ENCODE data around the gene TTC6.
"Not testable (repeated sequence)": the region's sequence is repeated elsewhere in the genome, so short reads cannot be mapped to it uniquely, and the experiment has no call there.

TTC6 gene

GRCh38 chr14:37594971-37595808 is at the start of gene TTC6, which contains the start of gene FOXA1:
TTC6 (plus strand) TSS chr14:37595629; CDS start chr14:37622065, 26,436 bp downstream.
FOXA1 (minus strand) TSS chr14:37595249; CDS start chr14:37594972, 277 bp downstream.
- DNase-seq, result peak; percentile 67

DNA sequence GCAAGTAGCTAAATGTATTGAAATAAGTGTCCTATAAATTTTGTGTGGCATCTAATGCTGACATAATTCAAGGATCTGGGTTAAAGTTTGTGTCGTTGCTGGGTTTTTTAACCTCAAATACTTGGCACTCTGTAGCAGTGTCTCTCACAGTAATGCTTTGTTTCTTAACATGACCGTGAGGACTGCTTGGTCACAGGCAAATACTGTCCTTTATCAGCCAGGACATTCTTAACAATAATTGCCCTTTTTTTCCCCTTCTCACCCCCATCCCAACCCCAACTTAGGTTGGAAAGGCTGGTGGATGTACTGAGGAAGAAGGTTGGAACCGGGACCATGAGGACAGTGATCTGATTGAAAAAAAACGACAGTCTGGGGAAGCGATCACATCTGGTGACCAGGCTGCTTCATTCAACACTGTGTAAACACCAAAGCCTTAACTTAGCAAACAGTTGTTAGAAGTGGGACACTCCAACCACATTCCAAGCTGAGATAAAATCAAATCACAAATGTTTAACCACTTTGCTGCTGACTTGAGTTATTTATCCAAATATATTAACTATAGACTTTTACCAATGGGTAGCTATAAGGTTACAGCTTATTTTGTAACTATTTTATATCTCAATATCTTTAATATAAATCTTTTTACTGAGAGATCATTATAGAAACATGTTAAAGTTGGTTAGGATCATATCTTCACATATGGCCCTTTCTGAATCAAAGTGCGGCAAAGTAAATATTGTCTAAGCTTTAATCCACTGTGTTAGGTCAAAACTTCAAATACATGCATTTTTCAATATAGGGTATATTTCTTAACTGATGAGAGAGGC is 48.6 kb upstream of the TTC6 start:
- DNase-seq, result no peak

- DNase-seq, result no peak
These were observed 44.9 kb upstream of the TTC6 start for GRCh38 chr14:37550511-37550910.

- DNase-seq, result no peak
These were observed 44.3 kb upstream of the TTC6 start for GRCh38 chr14:37551119-37551518.

GRCh38 chr14:37553935-37554550 is 41.4 kb upstream of the TTC6 start:
- DNase-seq, result no peak

- not testable (repeated sequence) for DNase-seq
These were observed 39.8 kb upstream of the TTC6 start for GRCh38 chr14:37555596-37555995.

DNA sequence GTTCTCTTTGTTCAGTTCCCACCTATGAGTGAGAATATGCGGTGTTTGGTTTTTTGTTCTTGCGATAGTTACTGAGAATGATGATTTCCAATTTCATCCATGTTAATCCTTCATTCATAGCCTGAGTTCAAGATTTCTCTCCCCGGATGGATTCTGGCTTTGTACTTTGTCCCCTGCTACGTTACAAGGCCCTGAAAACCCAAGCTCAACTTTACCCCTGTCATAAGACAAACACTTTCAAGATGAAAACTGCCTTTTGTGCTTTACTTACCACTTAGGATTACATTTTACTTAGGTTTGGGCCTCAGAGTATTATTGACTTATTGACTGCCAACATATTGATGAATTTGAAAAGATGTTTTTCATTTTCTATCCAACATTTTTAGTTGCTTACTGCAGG is 36.7 kb upstream of the TTC6 start:
- DNase-seq, result no peak

DNA sequence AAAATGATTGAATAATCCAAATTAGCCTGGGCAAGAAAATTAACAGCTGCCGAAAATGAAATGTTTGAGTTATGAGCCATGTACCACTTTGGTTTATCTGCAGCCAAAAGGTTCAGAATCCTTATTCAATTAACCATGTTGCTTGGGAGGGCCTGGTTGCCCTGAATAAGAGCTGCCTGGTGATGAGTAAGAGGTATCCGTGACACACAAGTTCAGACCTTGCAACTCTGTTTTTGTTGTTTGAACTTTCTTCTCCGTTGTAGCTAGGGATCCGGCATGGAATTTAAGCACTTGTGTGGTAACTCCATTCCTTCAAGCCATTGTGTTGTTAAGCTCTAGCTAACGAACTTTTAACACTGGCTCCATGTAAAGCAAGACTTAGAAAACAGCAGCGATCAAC is 36.0 kb upstream of the TTC6 start:
- no peak for DNase-seq

DNA sequence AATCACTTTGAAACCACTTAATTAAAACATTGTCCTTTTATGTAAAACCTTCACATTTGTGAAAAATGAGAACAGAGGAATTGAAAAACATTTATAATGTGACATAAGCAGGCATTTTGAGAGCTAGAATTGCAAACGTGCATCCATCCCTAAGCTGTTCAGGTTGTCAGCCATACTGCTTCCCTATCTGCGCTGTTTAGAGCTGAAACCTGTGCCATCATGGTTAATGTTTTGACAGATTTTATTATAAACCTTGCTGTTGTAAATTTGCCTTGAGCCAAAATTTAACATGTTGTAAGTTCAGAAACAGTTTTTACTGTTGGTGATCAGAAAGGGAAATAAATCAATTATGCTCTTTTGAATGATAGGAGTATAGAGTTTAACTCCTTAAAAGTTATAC is 32.2 kb upstream of the TTC6 start:
- no peak for DNase-seq

DNA sequence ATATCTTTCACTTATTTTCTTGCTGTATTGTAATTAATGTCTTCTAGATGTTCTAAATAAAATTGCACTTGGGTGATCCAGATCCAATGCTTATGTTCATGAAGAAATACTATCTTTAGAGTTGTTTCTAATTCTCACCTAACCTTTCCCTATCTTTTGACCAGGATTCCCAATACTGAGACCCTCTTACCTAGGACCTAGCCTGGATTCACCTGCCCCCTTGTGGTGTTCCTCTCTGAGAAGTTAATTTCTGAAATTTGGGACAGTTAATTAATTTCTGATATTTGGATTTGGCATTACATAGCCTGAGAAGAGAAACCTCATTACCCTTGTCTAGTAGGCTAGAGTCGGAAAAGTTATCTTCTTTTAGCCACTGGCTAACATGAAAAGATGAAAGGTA is 29.9 kb upstream of the TTC6 start:
- DNase-seq, result no peak

- DNase-seq, result no peak
These were observed 28.5 kb upstream of the TTC6 start for GRCh38 chr14:37566811-37567371.

DNA sequence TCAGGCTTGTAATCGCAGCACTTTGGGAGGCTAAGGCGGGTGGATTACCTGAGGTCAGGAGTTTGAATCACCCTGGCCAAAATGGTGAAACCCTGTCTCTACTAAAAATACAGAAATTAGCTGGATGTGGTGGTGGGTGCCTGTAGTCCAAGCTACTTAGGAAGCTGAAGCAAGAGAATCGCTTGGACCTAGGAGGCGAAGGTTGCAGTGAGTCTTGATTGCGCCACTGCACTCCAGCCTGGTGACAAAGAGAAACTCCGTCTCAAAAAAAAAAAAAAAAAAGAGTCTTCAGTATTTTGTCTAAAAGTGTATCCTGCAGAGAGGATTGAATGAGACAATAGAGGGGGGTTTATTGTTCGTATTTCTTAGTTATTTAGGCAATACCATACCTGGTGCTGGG is 25.7 kb upstream of the TTC6 start:
- no peak for DNase-seq

DNA sequence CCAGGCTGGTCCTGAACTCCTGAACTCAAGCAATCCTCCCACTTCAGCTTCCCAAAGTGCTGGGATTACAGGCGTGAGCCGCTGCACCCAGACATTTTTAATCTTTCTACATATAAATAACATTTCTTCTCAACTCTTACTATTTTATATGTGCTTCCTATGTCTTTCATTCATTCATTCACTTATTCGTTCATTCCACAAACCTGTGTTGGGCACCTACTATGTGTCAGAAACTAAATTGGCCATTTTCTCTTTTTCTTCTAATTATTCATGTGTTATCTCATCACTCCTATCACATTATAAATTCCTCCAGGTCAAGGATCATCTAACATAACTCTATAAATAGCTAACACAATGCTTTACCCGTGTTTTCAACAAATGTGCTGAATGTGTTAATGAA is 24.0 kb upstream of the TTC6 start:
- DNase-seq, result no peak

DNA sequence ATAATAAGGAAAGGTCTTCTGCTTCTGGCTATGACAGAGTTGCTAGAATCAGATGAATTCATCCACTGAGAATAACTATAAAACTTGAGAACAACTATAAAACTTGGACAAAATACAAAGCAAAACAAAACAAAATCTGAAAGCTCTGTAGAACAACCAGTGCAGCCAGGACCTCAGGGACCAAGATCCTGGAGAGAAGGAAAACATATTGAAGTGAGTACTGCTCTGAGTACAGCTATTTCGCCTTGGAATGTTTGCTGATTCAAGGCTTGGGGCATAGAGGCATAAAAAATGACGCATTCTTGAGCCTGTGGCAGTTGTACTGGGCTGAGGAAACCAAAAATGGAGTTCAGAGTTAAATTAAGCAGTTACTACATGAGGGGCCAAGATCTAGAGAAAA is 22.1 kb upstream of the TTC6 start:
- no peak for DNase-seq

DNA sequence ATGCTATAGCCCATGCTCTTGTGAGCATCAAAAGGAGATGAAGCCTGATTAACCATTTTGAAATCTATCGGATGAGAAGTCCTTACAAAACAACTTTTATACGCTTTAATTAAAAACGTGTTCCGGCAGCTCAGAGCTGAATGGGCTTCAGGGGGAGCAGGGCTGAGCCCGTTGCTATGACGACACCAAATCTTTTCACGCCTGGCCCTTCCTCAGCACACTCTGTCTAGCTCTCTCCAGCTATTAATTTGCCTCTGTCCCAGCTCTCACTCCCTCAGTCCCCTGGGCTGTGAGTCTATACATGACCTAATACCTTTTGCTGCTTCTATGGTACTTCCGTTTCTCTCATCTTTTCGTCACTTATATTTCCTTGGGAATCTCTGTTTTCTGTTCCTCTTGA is 16.2 kb upstream of the TTC6 start:
- no peak for DNase-seq

- no peak for DNase-seq
These were observed 15.3 kb upstream of the TTC6 start for GRCh38 chr14:37580146-37580545.

DNA sequence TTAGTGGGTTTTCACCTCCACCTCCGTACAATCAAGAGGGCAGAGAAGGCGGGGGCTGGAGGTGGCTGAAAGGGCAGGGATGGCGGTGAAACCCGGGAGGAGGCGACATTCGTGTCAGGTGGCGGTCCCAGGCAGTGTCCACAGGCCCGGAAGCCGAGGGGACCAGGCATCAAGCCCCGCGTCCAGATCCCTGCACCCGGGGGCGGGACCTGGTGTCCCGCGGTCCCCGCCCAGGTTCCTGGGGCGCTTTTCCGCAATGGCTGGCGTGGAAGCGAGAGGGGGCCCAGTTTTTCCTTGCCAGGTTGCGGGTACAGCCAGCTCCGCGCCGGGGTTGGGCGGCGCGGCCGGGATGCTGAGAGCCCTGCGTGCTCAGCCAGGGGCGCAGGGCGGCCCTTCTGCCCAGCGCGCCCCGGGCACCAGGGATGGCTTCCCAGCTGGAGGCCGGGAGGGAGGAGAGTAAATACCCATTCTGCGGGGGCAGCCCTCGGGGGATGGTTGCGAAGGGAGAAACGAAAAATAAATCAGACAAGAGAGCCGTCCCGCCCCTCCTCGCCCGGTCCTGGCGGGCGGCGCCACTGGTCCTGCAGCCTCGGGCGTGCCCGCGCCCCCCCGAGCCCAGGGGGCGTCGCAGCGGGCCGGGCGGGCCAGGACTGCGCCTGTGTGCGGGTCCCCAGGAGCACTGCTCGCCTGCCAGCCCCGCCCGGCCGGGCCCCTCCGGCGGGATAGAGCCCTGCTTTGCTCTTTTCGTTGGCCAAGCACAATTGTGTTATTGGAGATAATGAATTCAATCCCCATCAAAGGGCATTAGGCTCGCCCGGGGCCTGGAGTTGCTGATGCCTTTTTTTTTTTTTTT is 11.8 kb upstream of the TTC6 start:
- DNase-seq, result no peak

DNA sequence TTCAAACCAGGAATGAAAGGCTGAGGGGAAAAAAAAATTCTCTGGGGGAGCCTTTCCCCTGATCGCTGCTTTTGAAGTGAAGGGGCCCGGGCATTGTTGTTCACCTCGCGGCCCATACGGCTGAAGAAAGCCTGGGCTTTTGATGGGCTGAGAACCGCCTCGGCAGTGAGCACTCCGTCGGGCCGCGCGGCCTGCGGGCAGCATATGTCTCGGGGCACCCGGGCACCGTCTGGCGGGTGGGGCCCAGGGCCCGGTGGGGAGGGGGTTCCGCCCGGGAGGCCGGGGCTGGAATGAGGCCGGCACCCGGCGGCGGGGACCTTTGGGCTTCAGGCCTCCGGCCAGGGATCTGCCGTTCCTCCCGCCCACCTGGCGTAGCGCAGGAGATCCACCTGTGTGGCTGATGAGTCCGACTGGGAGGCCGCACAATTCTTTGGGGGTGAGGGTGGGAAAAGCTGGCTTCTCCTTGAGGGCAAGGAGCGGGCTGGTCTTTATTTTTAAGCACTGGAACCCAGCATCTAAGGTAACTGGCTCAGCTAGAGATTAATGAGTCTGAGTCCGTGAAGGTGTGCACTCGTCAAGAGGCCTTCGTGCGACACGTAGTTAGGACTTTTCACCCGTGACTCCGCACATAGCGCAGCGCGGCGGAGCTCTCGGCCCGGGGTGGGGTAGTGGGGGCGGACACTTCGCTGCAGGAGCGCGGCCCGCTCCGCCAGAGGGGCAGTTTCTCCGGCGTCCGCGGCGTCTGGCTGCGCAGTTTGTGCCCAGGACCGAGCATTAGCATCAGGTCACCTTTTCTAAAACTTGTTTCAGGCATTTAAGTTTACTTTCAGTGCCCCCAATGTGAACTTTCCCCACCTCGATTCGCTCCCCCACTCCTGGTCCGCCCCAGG is 11.0 kb upstream of the TTC6 start:
- no peak for DNase-seq

DNA sequence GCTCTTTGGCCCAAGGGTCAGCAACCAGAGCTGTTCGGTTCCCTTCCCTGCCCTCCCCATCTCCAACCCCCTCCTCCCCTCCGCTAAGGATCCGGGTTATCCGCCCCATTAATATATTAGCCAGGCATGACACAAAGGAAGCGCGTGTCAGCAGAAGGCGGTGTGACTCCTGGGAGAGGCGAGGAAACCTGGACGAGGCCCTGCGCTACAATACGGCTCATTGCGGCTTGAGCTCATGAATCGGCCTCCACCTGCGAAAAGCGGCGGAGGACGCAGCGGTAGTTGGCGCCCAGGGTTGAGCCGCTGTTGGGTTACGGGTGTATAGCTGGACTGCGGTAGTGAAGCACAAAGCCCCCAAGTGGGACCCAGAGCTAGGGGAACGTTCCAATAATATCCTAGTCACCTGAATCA is 10.3 kb upstream of the TTC6 start:
- DNase-seq, result no peak

- DNase-seq, result no peak
These were observed 9.2 kb upstream of the TTC6 start for GRCh38 chr14:37585971-37586796.

All from NCI-H1048 (cell line).